Upper lobe of left lung (tissue), 4 donors: ENCODE measurements around the gene SMAP1.

Experiments used
- CTCF ChIP-seq, 6 experiments: fragments of 450-650 bp in 4 of 6; fragments of 200-600 bp in 2 of 6; sonication (generic) in 2 of 6; IDR thresholded peaks; one replicate each; pipeline ENCODE4 v1.5.1; 2016 to 2019; ENCODE audit warnings: antibody characterized with exemption in 6 of 6
- POLR2A ChIP-seq, 4 donors: fragments of 450-650 bp; IDR thresholded peaks; one replicate each; pipeline ENCODE4 v1.5.1; 2016 to 2017; ENCODE audit warnings: antibody characterized with exemption in 4 of 4, mild to moderate bottlenecking in 2 of 4
- POLR2AphosphoS5 ChIP-seq, 2 donors: sonication (generic); formaldehyde crosslinking; IDR thresholded peaks; one replicate each; pipeline ENCODE4 v1.5.1; 2017; ENCODE audit warnings: antibody characterized with exemption in 2 of 2

- no peak for TF ChIP-seq CTCF (IDR thresholded peaks at IDR 0.05)
- TF ChIP-seq POLR2A (IDR thresholded peaks at IDR 0.05): no peak
- TF ChIP-seq POLR2AphosphoS5 (IDR thresholded peaks at IDR 0.05): no peak
Measured at GRCh38 chr6:70673601-70674000, 5.9 kb downstream of the SMAP1 start.
